GM19452 (cell line): Measurements from ENCODE around the gene LZIC.
A peak's percentile ranks its signal among the peaks of the same experiment; 100 is the strongest.

ENCODE experiments used
- ATAC-seq: cut with Tn5 transposase; IDR thresholded peaks from one replicate; pipeline ENCODE4 v1.9.1; 2021; ENCODE audit not compliant: unreplicated experiment

The LZIC gene

GRCh38 chr1:9910423-9911178 lies 32.6 kb downstream of the LZIC start:
- peak; percentile 92 for ATAC-seq

- peak; percentile 77 for ATAC-seq
Observed at GRCh38 chr1:9910076-9910422, 33.1 kb downstream of the LZIC start, which contains the start of gene CTNNBIP1. Gene CTNNBIP1 (minus strand): TSS chr1:9910269. CDS start chr1:9872064, 38,205 bp downstream.

- ATAC-seq = no peak
Observed at GRCh38 chr1:9909234-9910046, 33.8 kb downstream of the LZIC start.

GRCh38 chr1:9908871-9909233 lies 34.3 kb downstream of the LZIC start:
- ATAC-seq = no peak

GRCh38 chr1:9907441-9907840 lies 35.8 kb downstream of the LZIC start:
- ATAC-seq = no peak

- ATAC-seq = no peak
Observed at GRCh38 chr1:9906466-9906865, 36.7 kb downstream of the LZIC start.

- no peak for ATAC-seq
Observed at GRCh38 chr1:9905010-9905409, 38.2 kb downstream of the LZIC start.

- no peak for ATAC-seq
Observed at GRCh38 chr1:9904596-9904995, 38.6 kb downstream of the LZIC start.

GRCh38 chr1:9903801-9904527 lies 39.2 kb downstream of the LZIC start:
- ATAC-seq = no peak

GRCh38 chr1:9902060-9902452 lies 41.1 kb downstream of the LZIC start:
- no peak for ATAC-seq

GRCh38 chr1:9901148-9902059 lies 41.8 kb downstream of the LZIC start:
- no peak for ATAC-seq

GRCh38 chr1:9900142-9901043 lies 42.8 kb downstream of the LZIC start:
- no peak for ATAC-seq

GRCh38 chr1:9894115-9894514 lies 49.1 kb downstream of the LZIC start:
- no peak for ATAC-seq

- ATAC-seq = no peak
Observed at GRCh38 chr1:9892563-9893528, 50.3 kb downstream of the LZIC start.

GRCh38 chr1:9891207-9891606 lies 52.0 kb downstream of the LZIC start:
- no peak for ATAC-seq

GRCh38 chr1:9890224-9890731 lies 52.9 kb downstream of the LZIC start:
- no peak for ATAC-seq

GRCh38 chr1:9889411-9889810 lies 53.8 kb downstream of the LZIC start:
- ATAC-seq = no peak

GRCh38 chr1:9888886-9889285 lies 54.3 kb downstream of the LZIC start:
- ATAC-seq = no peak
